ENCODE results near the gene NAALADL2. TPM values are rescaled to one million over a fixed set of nuclear protein-coding genes. Genes with fewer than 3 reads are reported as not detected.
"Not testable (repeated sequence)": the region's sequence is repeated elsewhere in the genome, so short reads cannot be mapped to it uniquely, and the experiment has no call there.

NAALADL2 gene
- total RNA-seq, 1 experiment from 2014 or later = 1.6 TPM

DNA sequence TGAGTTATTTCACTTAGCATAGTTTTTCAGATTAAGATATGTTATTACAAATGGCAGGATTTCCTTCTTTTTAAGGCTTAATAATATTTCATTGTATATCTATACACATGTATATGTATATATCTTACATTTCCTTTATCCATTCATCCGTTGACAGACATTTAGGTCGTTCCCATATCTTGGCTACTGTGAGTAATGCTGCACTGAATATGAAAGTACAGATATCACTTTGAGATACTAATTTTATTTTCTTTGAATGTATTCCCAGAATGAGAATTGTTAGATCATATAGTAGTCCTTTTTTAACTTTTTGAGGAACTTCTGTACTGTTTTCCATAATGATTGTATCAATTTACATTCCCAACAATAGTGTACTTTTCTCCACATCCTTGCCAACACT, 270.4 kb downstream of the NAALADL2 start:
- H3K79me2 ChIP-seq (ENCODE audit: insufficient read depth, low read length) = no peaks in the 10 kb centered on the region
- no peak overlapping the region for H2BK5ac ChIP-seq (ENCODE audit: insufficient read length, low read length)
- no peak overlapping the region for H3T11ph ChIP-seq (ENCODE audit: low read length)
- H2BK15ac ChIP-seq (ENCODE audit: low read depth, low read length) = no peak overlapping the region
- no peak overlapping the region for H2BK12ac ChIP-seq (ENCODE audit: insufficient read length, low read depth, low read length)
- no peak overlapping the region for H3K4ac ChIP-seq (ENCODE audit: low read depth, low read length)
- no peak overlapping the region for H2AFZ ChIP-seq (ENCODE audit: low read length)
- H3K27me3 ChIP-seq (ENCODE audit: insufficient read depth, low read length) = no peaks in the 10 kb centered on the region
- H4K5ac ChIP-seq (ENCODE audit: insufficient read length, low read depth, low read length) = no peak overlapping the region
- H3K27ac Mint-ChIP-seq = no peak overlapping the region
- no peak overlapping the region for H3K4me3 Mint-ChIP-seq
- H2AK5ac ChIP-seq (ENCODE audit: insufficient read length, low read length) = no peak overlapping the region
- H3K27me3 Mint-ChIP-seq (ENCODE audit: low read depth) = peaks cover 1% of the 10 kb centered on the region; the same call in 1 of the 2 replicates
- H3K79me1 ChIP-seq (ENCODE audit: insufficient read depth, low read depth, low read length, poor library complexity, severe bottlenecking) = no peaks in the 10 kb centered on the region
- H2BK120ac ChIP-seq (ENCODE audit: low read depth, low read length, poor library complexity, severe bottlenecking) = no peak overlapping the region
- H3K18ac ChIP-seq (ENCODE audit: insufficient read length, low read depth, low read length) = no peak overlapping the region
- no peaks in the 10 kb centered on the region for H3K23me2 ChIP-seq (ENCODE audit: insufficient read length, low read depth, low read length, poor library complexity, severe bottlenecking)
- DNase-seq = no peak
- no peak overlapping the region for H3K27ac ChIP-seq (ENCODE audit: insufficient read length, low read depth, low read length)
- no peak overlapping the region for H3K14ac ChIP-seq (ENCODE audit: insufficient read depth, low read length)
- H2BK20ac ChIP-seq (ENCODE audit: low read depth, low read length, poor library complexity, severe bottlenecking) = no peak overlapping the region
- H4K91ac ChIP-seq (ENCODE audit: insufficient read length, low read depth, low read length) = no peak overlapping the region
- no peaks in the 10 kb centered on the region for H4K20me1 ChIP-seq (ENCODE audit: control insufficient read depth, insufficient read depth, insufficient read length)
- H3K9ac ChIP-seq (ENCODE audit: extremely low read depth, insufficient read length, low read length) = no peak overlapping the region
- no peaks in the 10 kb centered on the region for H3K9me3 ChIP-seq (ENCODE audit: control insufficient read depth, low read depth, low read length)
- no peak overlapping the region for H4K8ac ChIP-seq (replicated peaks; ENCODE audit: insufficient read length, low read depth, low read length)
- H3K4me1 ChIP-seq (ENCODE audit: insufficient read depth, low read length) = no peaks in the 10 kb centered on the region
- TF ChIP-seq CTCF (conservative IDR thresholded peaks at IDR 0.05) = no peak
- peaks cover 5 to 21% (median 10%) of the 10 kb centered on the region in 3 experiments; a peak in 6 of 7 replicates for H3K36me3 Mint-ChIP-seq (ENCODE audit: insufficient read depth in 1 of 3, low read depth in 3 of 3)
- no peak overlapping the region for H3K4me2 ChIP-seq (ENCODE audit: insufficient read depth, insufficient read length, low read length)
- no peak overlapping the region for H3K56ac ChIP-seq (ENCODE audit: insufficient read length, low read depth, low read length)
- H3K23ac ChIP-seq (ENCODE audit: insufficient read length, low read depth, low read length) = no peak overlapping the region
- H3K9me3 Mint-ChIP-seq = peaks cover 21 to 24% of the 10 kb centered on the region in 2 experiments
- WGBS (ENCODE audit: extremely low coverage, insufficient read length, low lambda C conversion rate) = no CpG with 5 or more reads among the region's 2 CpGs
- H3K4me1 Mint-ChIP-seq = no peaks in the 10 kb centered on the region

- WGBS (ENCODE audit: extremely low coverage, insufficient read length, low lambda C conversion rate) = no CpG with 5 or more reads among the region's 28 CpGs
- H4K8ac ChIP-seq (replicated peaks; ENCODE audit: insufficient read length, low read depth, low read length); H2BK5ac ChIP-seq (ENCODE audit: insufficient read length, low read length); H3K27ac ChIP-seq (ENCODE audit: insufficient read length, low read depth, low read length); H3K79me2 ChIP-seq (ENCODE audit: insufficient read depth, low read length); H2BK15ac ChIP-seq (ENCODE audit: low read depth, low read length); H3K9me3 ChIP-seq (ENCODE audit: control insufficient read depth, low read depth, low read length); H2BK120ac ChIP-seq (ENCODE audit: low read depth, low read length, poor library complexity, severe bottlenecking); H3K27me3 ChIP-seq (ENCODE audit: insufficient read depth, low read length); H3K23me2 ChIP-seq (ENCODE audit: insufficient read length, low read depth, low read length, poor library complexity, severe bottlenecking); H3K23ac ChIP-seq (ENCODE audit: insufficient read length, low read depth, low read length); H3K27me3 Mint-ChIP-seq (ENCODE audit: low read depth); H3K4me1 ChIP-seq (ENCODE audit: insufficient read depth, low read length); H3K27ac Mint-ChIP-seq; H4K5ac ChIP-seq (ENCODE audit: insufficient read length, low read depth, low read length); H3K79me1 ChIP-seq (ENCODE audit: insufficient read depth, low read depth, low read length, poor library complexity, severe bottlenecking); H4K20me1 ChIP-seq (ENCODE audit: control insufficient read depth, insufficient read depth, insufficient read length); H2AFZ ChIP-seq (ENCODE audit: low read length); H3K9ac ChIP-seq (ENCODE audit: extremely low read depth, insufficient read length, low read length); H3K4me1 Mint-ChIP-seq; H3K18ac ChIP-seq (ENCODE audit: insufficient read length, low read depth, low read length); H3K4me2 ChIP-seq (ENCODE audit: insufficient read depth, insufficient read length, low read length); H3K4ac ChIP-seq (ENCODE audit: low read depth, low read length); H4K91ac ChIP-seq (ENCODE audit: insufficient read length, low read depth, low read length); H2AK5ac ChIP-seq (ENCODE audit: insufficient read length, low read length); H2BK20ac ChIP-seq (ENCODE audit: low read depth, low read length, poor library complexity, severe bottlenecking); DNase-seq; H3T11ph ChIP-seq (ENCODE audit: low read length); H3K14ac ChIP-seq (ENCODE audit: insufficient read depth, low read length); H3K56ac ChIP-seq (ENCODE audit: insufficient read length, low read depth, low read length); H2BK12ac ChIP-seq (ENCODE audit: insufficient read length, low read depth, low read length); H3K4me3 Mint-ChIP-seq: not testable (repeated sequence)
- Mint-ChIP-seq H3K9me3 (peaks cover 19 to 20% of the 10 kb centered on the region in 2 experiments), H3K36me3 (ENCODE audit: insufficient read depth in 1 of 3, low read depth in 3 of 3) (peaks cover 5 to 17% (median 7%) of the 10 kb centered on the region in 3 experiments; a peak in 5 of 7 replicates)
These were observed 272.7 kb downstream of the NAALADL2 start for GRCh38 chr3:175131866-175132265.

Data from H9 (cell line).